HG02943 (cell line): ENCODE measurements around the gene FBLN1.
"Not testable (repeated sequence)": the region's sequence is repeated elsewhere in the genome, so short reads cannot be mapped to it uniquely, and the experiment has no call there.

Source experiments
- ATAC-seq: cut with Tn5 transposase; IDR thresholded peaks from one replicate; pipeline ENCODE4 v1.9.1; 2021; ENCODE audit warnings: mild to moderate bottlenecking, low read depth, moderate library complexity; ENCODE audit not compliant: unreplicated experiment

FBLN1 gene

GRCh38 chr22:45599836-45600577 is 97.3 kb downstream of the FBLN1 start:
- no peak for ATAC-seq

GRCh38 chr22:45600790-45601730 is 98.4 kb downstream of the FBLN1 start:
- ATAC-seq: no peak

- no peak for ATAC-seq
Measured at GRCh38 chr22:45602004-45602733, 99.5 kb downstream of the FBLN1 start.

GRCh38 chr22:45602824-45603595 is 100.3 kb downstream of the FBLN1 start:
- ATAC-seq: no peak

- ATAC-seq: no peak
Measured at GRCh38 chr22:45603619-45604018, 100.9 kb downstream of the FBLN1 start.

GRCh38 chr22:45608045-45608444 is 105.4 kb downstream of the FBLN1 start:
- not testable (repeated sequence) for ATAC-seq

GRCh38 chr22:45608763-45609180 is 106.1 kb downstream of the FBLN1 start:
- no peak for ATAC-seq

- ATAC-seq: no peak
Measured at GRCh38 chr22:45612451-45612901, 109.8 kb downstream of the FBLN1 start.

GRCh38 chr22:45612940-45613339 is 110.3 kb downstream of the FBLN1 start:
- no peak for ATAC-seq

GRCh38 chr22:45615364-45615763 is 112.7 kb downstream of the FBLN1 start:
- no peak for ATAC-seq

- ATAC-seq: no peak
Measured at GRCh38 chr22:45616432-45616831, 113.7 kb downstream of the FBLN1 start.

GRCh38 chr22:45617948-45618347 is 115.3 kb downstream of the FBLN1 start:
- ATAC-seq: no peak

GRCh38 chr22:45620706-45621105 is 118.0 kb downstream of the FBLN1 start:
- no peak for ATAC-seq

GRCh38 chr22:45621836-45622600 is 119.3 kb downstream of the FBLN1 start:
- ATAC-seq: no peak

- not testable (repeated sequence) for ATAC-seq
Measured at GRCh38 chr22:45623464-45624145, 120.9 kb downstream of the FBLN1 start.

- no peak for ATAC-seq
Measured at GRCh38 chr22:45626198-45626651, 123.5 kb downstream of the FBLN1 start.

- no peak for ATAC-seq
Measured at GRCh38 chr22:45627489-45628233, 125.0 kb downstream of the FBLN1 start.

- ATAC-seq: no peak
Measured at GRCh38 chr22:45628515-45628914, 125.8 kb downstream of the FBLN1 start.
